ENCODE data around the gene BBC3.

BBC3 gene

DNA sequence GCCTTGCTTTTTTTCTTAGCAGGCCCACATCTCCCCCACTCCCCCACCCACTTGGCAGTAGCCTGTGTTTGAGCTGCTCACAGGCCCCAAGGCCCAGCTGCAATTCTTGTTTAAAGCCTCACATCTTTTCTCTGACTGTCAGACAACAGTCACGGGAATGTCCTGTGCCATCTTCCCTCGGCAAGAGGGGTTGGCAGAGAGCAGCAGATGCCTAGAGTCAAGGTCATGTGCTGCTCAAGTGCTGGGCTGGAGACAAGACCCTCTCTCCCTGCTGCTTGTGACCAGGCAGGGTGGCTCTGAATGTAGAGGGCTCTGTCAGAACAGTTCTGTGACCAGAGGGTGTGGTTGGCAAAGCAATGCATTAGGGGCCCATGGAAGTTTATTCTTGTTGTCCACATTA is 47.4 kb downstream of the BBC3 start:
- Histone ChIP-seq H3K36me3 (peaks cover 30% of the 10 kb centered on the region), H3K27me3 (no peaks in the 10 kb centered on the region), H3K9me3 (no peaks in the 10 kb centered on the region), H3K4me3 (ENCODE audit: low read depth in 1 of 2, low read length in 1 of 2) (no peak overlapping the region), H3K4me1 (ENCODE audit: control insufficient read depth in 1 of 2, insufficient read depth in 1 of 2, low read depth in 1 of 2, low read length in 1 of 2) (no peaks in the 10 kb centered on the region), H3K27ac (no peak overlapping the region)
- TF ChIP-seq, protein P1, sequence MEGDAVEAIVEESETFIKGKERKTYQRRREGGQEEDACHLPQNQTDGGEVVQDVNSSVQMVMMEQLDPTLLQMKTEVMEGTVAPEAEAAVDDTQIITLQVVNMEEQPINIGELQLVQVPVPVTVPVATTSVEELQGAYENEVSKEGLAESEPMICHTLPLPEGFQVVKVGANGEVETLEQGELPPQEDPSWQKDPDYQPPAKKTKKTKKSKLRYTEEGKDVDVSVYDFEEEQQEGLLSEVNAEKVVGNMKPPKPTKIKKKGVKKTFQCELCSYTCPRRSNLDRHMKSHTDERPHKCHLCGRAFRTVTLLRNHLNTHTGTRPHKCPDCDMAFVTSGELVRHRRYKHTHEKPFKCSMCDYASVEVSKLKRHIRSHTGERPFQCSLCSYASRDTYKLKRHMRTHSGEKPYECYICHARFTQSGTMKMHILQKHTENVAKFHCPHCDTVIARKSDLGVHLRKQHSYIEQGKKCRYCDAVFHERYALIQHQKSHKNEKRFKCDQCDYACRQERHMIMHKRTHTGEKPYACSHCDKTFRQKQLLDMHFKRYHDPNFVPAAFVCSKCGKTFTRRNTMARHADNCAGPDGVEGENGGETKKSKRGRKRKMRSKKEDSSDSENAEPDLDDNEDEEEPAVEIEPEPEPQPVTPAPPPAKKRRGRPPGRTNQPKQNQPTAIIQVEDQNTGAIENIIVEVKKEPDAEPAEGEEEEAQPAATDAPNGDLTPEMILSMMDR (IDR thresholded peaks at IDR 0.05): no peak

DNA sequence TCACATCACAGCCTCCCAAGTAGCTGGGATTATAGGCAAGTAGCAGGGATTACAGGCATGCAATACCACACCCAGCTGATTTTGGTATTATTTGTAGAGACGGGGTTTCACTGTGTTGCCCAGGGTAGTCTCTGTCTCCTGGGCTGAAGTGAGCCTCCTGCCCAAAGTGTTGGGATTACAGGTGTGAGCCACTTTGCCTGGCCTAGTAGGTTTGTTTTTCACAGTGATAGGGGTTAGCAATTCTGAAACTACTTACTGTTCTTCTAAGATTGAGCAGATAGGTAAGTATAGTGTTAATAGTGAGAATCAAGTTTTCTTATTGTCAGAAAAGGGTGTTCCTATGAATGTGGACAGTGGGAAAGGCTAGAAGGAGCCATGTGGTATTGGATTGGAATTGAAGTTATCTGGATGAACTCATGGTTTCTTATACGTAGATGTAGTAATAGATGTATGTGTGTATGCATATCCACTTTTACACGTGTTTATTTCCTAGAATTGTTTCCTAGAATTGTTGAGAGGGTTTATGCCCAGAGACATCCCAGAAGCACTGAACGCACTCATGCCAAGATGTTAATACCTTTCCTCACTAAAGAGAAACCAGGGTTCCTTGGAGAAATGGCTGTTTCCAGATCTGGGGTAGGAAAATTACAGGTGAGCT is 51.2 kb downstream of the BBC3 start:
- Histone ChIP-seq H3K27ac (no peak overlapping the region), H3K9me3 (no peaks in the 10 kb centered on the region), H3K4me1 (ENCODE audit: control insufficient read depth in 1 of 2, insufficient read depth in 1 of 2, low read depth in 1 of 2, low read length in 1 of 2) (no peaks in the 10 kb centered on the region), H3K4me3 (ENCODE audit: low read depth in 1 of 2, low read length in 1 of 2) (no peak overlapping the region), H3K27me3 (no peaks in the 10 kb centered on the region), H3K36me3 (peaks cover 24% of the 10 kb centered on the region)
- TF ChIP-seq, protein P1 (IDR thresholded peaks at IDR 0.05): no peak

DNA sequence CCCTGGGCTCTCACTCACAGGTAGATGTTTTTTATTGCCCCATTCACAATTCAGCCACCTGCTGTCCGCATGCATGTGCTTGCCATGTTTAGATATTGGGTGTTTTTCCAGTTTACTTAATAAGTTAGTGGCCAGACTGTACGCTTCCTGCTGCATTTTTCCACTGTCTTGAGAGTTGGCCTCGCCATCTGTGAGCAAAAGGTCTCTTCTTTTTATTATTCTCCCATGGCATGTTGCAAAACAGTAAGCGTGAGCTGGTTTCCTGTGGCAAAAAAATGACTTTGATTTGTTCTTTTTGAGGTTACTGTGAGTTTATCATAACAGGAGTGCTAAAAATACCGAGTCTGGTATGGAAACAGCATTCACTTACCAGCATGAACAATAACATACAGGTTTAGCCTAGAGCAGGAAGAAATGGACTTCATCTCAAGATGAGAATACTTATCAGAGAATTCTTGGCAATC is 54.3 kb downstream of the BBC3 start:
- TF ChIP-seq, protein P1 (IDR thresholded peaks at IDR 0.05): no peak
- Histone ChIP-seq H3K4me1 (ENCODE audit: control insufficient read depth in 1 of 2, insufficient read depth in 1 of 2, low read depth in 1 of 2, low read length in 1 of 2) (no peaks in the 10 kb centered on the region), H3K27me3 (no peaks in the 10 kb centered on the region), H3K27ac (no peak overlapping the region), H3K36me3 (peaks cover 34% of the 10 kb centered on the region), H3K9me3 (no peaks in the 10 kb centered on the region), H3K4me3 (ENCODE audit: low read depth in 1 of 2, low read length in 1 of 2) (no peak overlapping the region)

DNA sequence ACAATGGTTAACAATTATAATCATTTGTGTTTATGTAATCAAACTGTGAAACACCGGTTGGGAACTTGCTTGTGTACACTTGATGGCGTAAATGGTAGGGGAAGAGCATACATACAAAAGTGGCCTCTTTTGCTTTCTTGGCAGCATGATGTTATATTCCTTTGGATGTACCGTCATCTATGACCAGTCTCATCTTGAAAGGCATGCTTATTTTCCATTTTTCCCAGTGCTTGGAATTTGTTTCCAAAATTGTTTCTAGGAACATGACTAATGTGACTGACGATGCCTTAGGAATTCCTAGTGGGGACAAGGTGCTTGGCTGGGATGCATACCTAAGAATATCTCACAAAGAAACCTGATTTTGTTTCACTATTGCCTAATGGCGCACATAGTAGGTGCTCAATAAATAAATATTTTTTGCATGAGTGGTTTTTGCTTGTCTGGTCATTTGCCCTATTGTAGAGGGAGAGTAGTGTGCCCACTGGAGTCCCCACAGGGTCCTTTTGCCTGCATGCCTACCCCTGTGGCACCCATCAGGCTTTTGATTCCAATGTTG is 54.9 kb downstream of the BBC3 start:
- no peak overlapping the region for H3K27ac ChIP-seq
- H3K9me3 ChIP-seq: no peaks in the 10 kb centered on the region
- TF ChIP-seq, protein P1 (IDR thresholded peaks at IDR 0.05): no peak
- H3K27me3 ChIP-seq: no peaks in the 10 kb centered on the region
- H3K4me1 ChIP-seq (ENCODE audit: control insufficient read depth in 1 of 2, insufficient read depth in 1 of 2, low read depth in 1 of 2, low read length in 1 of 2): no peaks in the 10 kb centered on the region
- H3K36me3 ChIP-seq: peaks cover 37% of the 10 kb centered on the region
- H3K4me3 ChIP-seq (ENCODE audit: low read depth in 1 of 2, low read length in 1 of 2): no peak overlapping the region

DNA sequence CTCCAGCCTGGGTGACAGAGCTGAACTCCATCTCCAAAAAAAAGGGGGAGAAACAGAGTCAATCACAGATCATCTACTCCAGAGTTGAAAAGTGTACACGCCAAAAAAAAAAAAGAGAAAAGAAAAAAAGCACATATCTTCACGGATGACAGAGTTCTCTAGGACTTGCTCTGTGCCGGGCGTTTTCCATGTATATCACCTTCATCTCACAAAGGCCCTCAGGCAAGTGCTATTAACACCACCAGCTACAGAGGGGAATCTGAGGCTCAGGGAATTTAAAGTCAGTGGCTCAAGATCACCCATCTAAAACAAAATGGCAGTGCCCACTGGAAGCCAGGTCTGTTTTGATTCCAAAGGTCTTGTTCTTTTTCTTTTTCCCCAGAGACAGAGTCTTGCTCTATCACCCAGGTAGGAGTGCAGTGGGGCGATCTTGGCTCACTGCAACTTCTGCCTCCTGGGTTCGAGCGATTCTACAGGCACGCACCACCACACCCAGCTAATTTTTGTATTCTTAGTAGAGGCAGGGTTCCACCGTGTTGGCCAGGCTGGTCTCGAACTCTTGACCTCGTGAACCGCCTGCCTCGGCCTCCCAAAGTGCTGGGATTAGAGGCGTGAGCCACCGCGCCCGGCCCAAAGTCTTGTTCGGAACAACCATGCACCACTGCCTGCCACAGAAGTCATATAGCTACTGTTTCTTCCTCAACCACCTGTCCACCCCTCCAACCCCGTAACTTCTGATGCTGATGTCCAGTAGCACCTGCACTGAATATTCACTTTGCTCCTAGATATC is 58.1 kb downstream of the BBC3 start:
- H3K9me3 ChIP-seq: no peaks in the 10 kb centered on the region
- no peak overlapping the region for H3K27ac ChIP-seq
- peaks cover 42% of the 10 kb centered on the region for H3K36me3 ChIP-seq
- TF ChIP-seq, protein P1 (IDR thresholded peaks at IDR 0.05): no peak
- H3K4me3 ChIP-seq (ENCODE audit: low read depth in 1 of 2, low read length in 1 of 2): no peak overlapping the region
- H3K27me3 ChIP-seq: no peaks in the 10 kb centered on the region
- no peaks in the 10 kb centered on the region for H3K4me1 ChIP-seq (ENCODE audit: control insufficient read depth in 1 of 2, insufficient read depth in 1 of 2, low read depth in 1 of 2, low read length in 1 of 2)
